ENCODE measurements around the gene ARMC7. TPM values are rescaled to one million over a fixed set of nuclear protein-coding genes. Genes with fewer than 3 reads are reported as not detected.

ARMC7 gene
- total and polyA plus RNA-seq, 2 of the 13 experiments (the other 11 are each of a cell fraction or from before 2014, with no cell fraction given) = 3.9 to 4.2 TPM

GRCh38 chr17:75096082-75096625, 13.6 kb upstream of the ARMC7 start:
- H3K9me3 ChIP-seq (ENCODE audit: low read length) = no peaks in the 10 kb centered on the region
- H3K27ac ChIP-seq (ENCODE audit: extremely low read length, insufficient read depth, low read length) = no peak overlapping the region
- no peaks in the 10 kb centered on the region; the same call in 1 of the 2 replicates for H4K20me1 ChIP-seq (ENCODE audit: insufficient read depth, low read length)
- BruUV-seq (replicated peaks) = no TSS peak
- H2AFZ ChIP-seq (ENCODE audit: low read length) = no peak overlapping the region
- peak overlapping the region; percentile 67 for H3K4me2 ChIP-seq (ENCODE audit: low read depth, low read length)
- intact Hi-C loops (cut with micrococcal nuclease; ENCODE audit: unreplicated experiment) = no loop called here
- FAIRE-seq (peak; percentile 96), DNase-seq (ENCODE audit: low spot score) (peak; percentile 91), ATAC-seq (peak; percentile 66)
- no peaks in the 10 kb centered on the region for H3K36me3 ChIP-seq (replicated peaks in 1 of 2; ENCODE audit: control insufficient read depth in 1 of 2, insufficient read depth in 2 of 2, low read length in 2 of 2)
- 8% methylated on average over 14 of the region's 14 CpGs for WGBS (ENCODE audit: low lambda C conversion rate)
- in situ Hi-C loops (cut with HindIII; ENCODE audit: extremely low pct_ligation_motif_present, low pct_unique_long_range_greater_than_20kb) = no loop called here
- H3K4me1 ChIP-seq (ENCODE audit: insufficient read depth, low read length) = peaks cover 61% of the 10 kb centered on the region
- ChIA-PET POLR2A (interaction anchor here (0.8 to 1.8 kb wide), 12 partner anchors 8 to 360 kb away, joined by 3 to 20 read pairs (median 6); partner anchors contain the start of genes ARMC7, MRPL58, NT5C and SLC16A5), CTCF (ENCODE audit: low intra/inter-chr PET ratio, low total read pairs) (interaction anchor here (1.1 kb wide), 1 partner anchor 26 kb away, joined by 3 read pairs; no protein-coding TSS in a partner anchor)
- peaks cover 3 to 25% of the 10 kb centered on the region in 2 experiments; a peak in 3 of 5 replicates for H3K27me3 ChIP-seq (ENCODE audit: control insufficient read depth in 1 of 2, insufficient read depth in 2 of 2, low read length in 2 of 2)
- peak overlapping the region; percentile 44 for H3K9ac ChIP-seq (ENCODE audit: insufficient read depth, low read depth, low read length)
- peak overlapping the region in 1 of 3 experiments; percentile 22; a peak in 1 of 6 replicates for H3K4me3 ChIP-seq (replicated peaks in 1 of 3; ENCODE audit: insufficient read depth in 1 of 3, low read depth in 2 of 3, low read length in 3 of 3)
- H3K79me2 ChIP-seq (ENCODE audit: insufficient read depth, low read length) = no peaks in the 10 kb centered on the region
- TF ChIP-seq, protein P1, sequence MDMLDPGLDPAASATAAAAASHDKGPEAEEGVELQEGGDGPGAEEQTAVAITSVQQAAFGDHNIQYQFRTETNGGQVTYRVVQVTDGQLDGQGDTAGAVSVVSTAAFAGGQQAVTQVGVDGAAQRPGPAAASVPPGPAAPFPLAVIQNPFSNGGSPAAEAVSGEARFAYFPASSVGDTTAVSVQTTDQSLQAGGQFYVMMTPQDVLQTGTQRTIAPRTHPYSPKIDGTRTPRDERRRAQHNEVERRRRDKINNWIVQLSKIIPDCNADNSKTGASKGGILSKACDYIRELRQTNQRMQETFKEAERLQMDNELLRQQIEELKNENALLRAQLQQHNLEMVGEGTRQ (IDR thresholded peaks at IDR 0.05; ENCODE audit: low read depth, low read length) = no peak
- TF ChIP-seq, protein P1 (CRISPR knock-in tag; IDR thresholded peaks at IDR 0.05; ENCODE audit: borderline replicate concordance) = no peak
- TF ChIP-seq TBL1XR1 (IDR thresholded peaks at IDR 0.05; ENCODE audit: borderline replicate concordance, low read length, partially characterized antibody) (peak; percentile 34), ARID2 (CRISPR knock-in tag; IDR thresholded peaks at IDR 0.05; ENCODE audit: borderline replicate concordance) (no peak), GTF3A (CRISPR knock-in tag; conservative IDR thresholded peaks at IDR 0.05) (no peak), CEBPG (CRISPR knock-in tag; IDR thresholded peaks at IDR 0.05) (0 out of 2 replicates have a peak, but pooled peaks have one; percentile 15), RCOR2 (CRISPR knock-in tag; IDR thresholded peaks at IDR 0.05) (no peak), TMF1 (CRISPR knock-in tag; IDR thresholded peaks at IDR 0.05; ENCODE audit: low read depth) (no peak), NFKB2 (CRISPR knock-in tag; IDR thresholded peaks at IDR 0.05; ENCODE audit: borderline replicate concordance) (no peak), ZNF589 (CRISPR knock-in tag; conservative IDR thresholded peaks at IDR 0.05) (no peak), NFYC (CRISPR knock-in tag; IDR thresholded peaks at IDR 0.05) (no peak), ZBTB8A (CRISPR knock-in tag; IDR thresholded peaks at IDR 0.05; ENCODE audit: borderline replicate concordance, low read depth) (no peak), ZNF749 (CRISPR knock-in tag; IDR thresholded peaks at IDR 0.05; ENCODE audit: borderline replicate concordance) (no peak), SRSF4 (IDR thresholded peaks at IDR 0.05; ENCODE audit: low read depth, low read length, poor library complexity, severe bottlenecking) (no peak), TEAD3 (CRISPR knock-in tag; optimal IDR thresholded peaks at IDR 0.05; ENCODE audit: borderline replicate concordance) (peak; percentile 94), ATF7 (IDR thresholded peaks at IDR 0.05) (no peak), ATF7 (CRISPR knock-in tag; IDR thresholded peaks at IDR 0.05) (no peak), NR2F1 (CRISPR knock-in tag; IDR thresholded peaks at IDR 0.05) (0 out of 4 replicates have a peak, but pooled peaks of 1 of the 2 experiments have one; percentile 27), GFI1 (CRISPR knock-in tag; IDR thresholded peaks at IDR 0.05; ENCODE audit: borderline replicate concordance) (no peak), ZBTB46 (CRISPR knock-in tag; IDR thresholded peaks at IDR 0.05; ENCODE audit: borderline replicate concordance) (no peak), THAP8 (CRISPR knock-in tag; IDR thresholded peaks at IDR 0.05; ENCODE audit: borderline replicate concordance) (no peak)
